HEK293 (cell line): ENCODE results near the gene AGO4.

Source experiments
- BCL11B ChIP-seq: fragments of 450-650 bp; formaldehyde crosslinking; IDR thresholded peaks from 2 replicates; pipeline ENCODE4 v1.5.1; 2016; ENCODE audit warnings: low read depth, missing biosample characterization, missing genetic modification characterization
- FEZF1 ChIP-seq: fragments of 450-650 bp; formaldehyde crosslinking; IDR thresholded peaks from 2 replicates; pipeline ENCODE4 v1.5.1; 2016; ENCODE audit warnings: missing biosample characterization, missing genetic modification characterization
- GFI1B ChIP-seq: fragments of 450-650 bp; formaldehyde crosslinking; IDR thresholded peaks from 2 replicates; pipeline ENCODE4 v1.5.1; 2016; ENCODE audit warnings: missing biosample characterization, missing genetic modification characterization
- KLF16 ChIP-seq: fragments of 450-650 bp; formaldehyde crosslinking; IDR thresholded peaks from 2 replicates; pipeline ENCODE4 v1.5.1; 2017; ENCODE audit warnings: missing biosample characterization, missing genetic modification characterization
- KLF8 ChIP-seq: fragments of 450-650 bp; formaldehyde crosslinking; IDR thresholded peaks from 2 replicates; pipeline ENCODE4 v1.5.1; 2016; ENCODE audit warnings: missing biosample characterization, missing genetic modification characterization
- PATZ1 ChIP-seq: fragments of 450-650 bp; formaldehyde crosslinking; IDR thresholded peaks from 2 replicates; pipeline ENCODE4 v1.5.1; 2016; ENCODE audit warnings: missing biosample characterization, missing genetic modification characterization
- PBX3 ChIP-seq: sonication (generic); formaldehyde crosslinking; IDR thresholded peaks from 2 replicates; pipeline ENCODE4 v1.8.1; 2022; ENCODE audit warnings: mild to moderate bottlenecking, moderate library complexity, missing genetic modification reagents
- SP2 ChIP-seq: fragments of 450-650 bp; formaldehyde crosslinking; IDR thresholded peaks from 2 replicates; pipeline ENCODE4 v1.5.1; 2016; ENCODE audit warnings: missing biosample characterization, missing genetic modification characterization
- TCF7L2 ChIP-seq: IDR thresholded peaks from 2 replicates; pipeline ENCODE4 v1.6.1; 2011; ENCODE audit warnings: low read depth, mild to moderate bottlenecking, inconsistent platforms, low read length, moderate library complexity, borderline replicate concordance
- YY1 ChIP-seq: fragments of 450-650 bp; formaldehyde crosslinking; IDR thresholded peaks from 2 replicates; pipeline ENCODE4 v1.5.1; 2018; ENCODE audit warnings: missing biosample characterization, missing genetic modification characterization
- ZBTB10 ChIP-seq: fragments of 450-650 bp; formaldehyde crosslinking; IDR thresholded peaks from 2 replicates; pipeline ENCODE4 v1.5.1; 2016; ENCODE audit warnings: missing biosample characterization, missing genetic modification characterization
- ZBTB20 ChIP-seq: fragments of 450-650 bp; formaldehyde crosslinking; IDR thresholded peaks from 2 replicates; pipeline ENCODE4 v1.5.1; 2016; ENCODE audit warnings: missing biosample characterization, missing genetic modification characterization
- ZBTB26 ChIP-seq: fragments of 450-650 bp; formaldehyde crosslinking; optimal IDR thresholded peaks from 2 replicates; pipeline ENCODE3; 2016; ENCODE audit warnings: missing biosample characterization, mild to moderate bottlenecking, missing genetic modification characterization
- ZEB2 ChIP-seq: fragments of 450-650 bp; formaldehyde crosslinking; IDR thresholded peaks from 2 replicates; pipeline ENCODE4 v1.5.1; 2016; ENCODE audit warnings: missing biosample characterization, missing genetic modification characterization
- ZFP37 ChIP-seq: fragments of 450-650 bp; formaldehyde crosslinking; IDR thresholded peaks from 2 replicates; pipeline ENCODE4 v1.5.1; 2016; ENCODE audit warnings: missing biosample characterization, missing genetic modification characterization
- ZFP69B ChIP-seq: fragments of 450-650 bp; formaldehyde crosslinking; IDR thresholded peaks from 2 replicates; pipeline ENCODE4 v1.5.1; 2016; ENCODE audit warnings: missing biosample characterization, missing genetic modification characterization
- ZNF184 ChIP-seq: fragments of 450-650 bp; IDR thresholded peaks from 2 replicates; pipeline ENCODE4 v1.5.1; 2018; ENCODE audit warnings: missing biosample characterization, mild to moderate bottlenecking, missing genetic modification characterization
- ZNF280D ChIP-seq: fragments of 450-650 bp; formaldehyde crosslinking; IDR thresholded peaks from 2 replicates; pipeline ENCODE4 v1.5.1; 2016; ENCODE audit warnings: missing biosample characterization, missing genetic modification characterization
- ZNF341 ChIP-seq: fragments of 450-650 bp; formaldehyde crosslinking; IDR thresholded peaks from 2 replicates; pipeline ENCODE4; 2016; ENCODE audit warnings: low read depth, missing biosample characterization, missing genetic modification characterization
- ZNF433 ChIP-seq: fragments of 450-650 bp; formaldehyde crosslinking; IDR thresholded peaks from 2 replicates; pipeline ENCODE4 v1.5.1; 2016; ENCODE audit warnings: missing biosample characterization, missing genetic modification characterization, low read depth
- ZNF449 ChIP-seq: fragments of 450-650 bp; formaldehyde crosslinking; IDR thresholded peaks from 2 replicates; pipeline ENCODE4 v1.5.1; 2017; ENCODE audit warnings: missing biosample characterization, mild to moderate bottlenecking, missing genetic modification characterization, moderate library complexity
- ZNF513 ChIP-seq: fragments of 450-650 bp; IDR thresholded peaks from 2 replicates; pipeline ENCODE4 v1.5.1; 2018; ENCODE audit warnings: missing biosample characterization, missing genetic modification characterization
- ZNF571 ChIP-seq: fragments of 450-650 bp; formaldehyde crosslinking; IDR thresholded peaks from 2 replicates; pipeline ENCODE4 v1.5.0; 2017; ENCODE audit warnings: missing biosample characterization, missing genetic modification characterization
- ZNF629 ChIP-seq: fragments of 450-650 bp; formaldehyde crosslinking; IDR thresholded peaks from 2 replicates; pipeline ENCODE4 v1.5.1; 2017; ENCODE audit warnings: missing biosample characterization, missing genetic modification characterization
- ZNF76 ChIP-seq: fragments of 450-650 bp; formaldehyde crosslinking; IDR thresholded peaks from 2 replicates; pipeline ENCODE4; 2016; ENCODE audit warnings: low read depth, missing biosample characterization, missing genetic modification characterization, borderline replicate concordance

The AGO4 gene

GRCh38 chr1:35808450-35809113, 766 bp downstream of the AGO4 start (continued):
- TF ChIP-seq ZBTB10 (tag by site-specific recombination), result no peak; the same call in 1 of the 2 replicates
- no peak for TF ChIP-seq ZNF629 (tag by site-specific recombination)
- TF ChIP-seq YY1, result 0 out of 2 replicates have a peak, but pooled peaks have one; percentile 37
- peak; percentile 47; the same call in 1 of the 2 replicates for TF ChIP-seq ZFP69B
- TF ChIP-seq ZNF433 (tag by site-specific recombination), result no peak
- TF ChIP-seq ZBTB20 (tag by site-specific recombination), result peak; percentile 90
- TF ChIP-seq ZNF76 (tag by site-specific recombination), result peak; percentile 37; the same call in 1 of the 2 replicates
- TF ChIP-seq SP2, result peak; percentile 52
- peak; percentile 67 for TF ChIP-seq KLF8 (tag by site-specific recombination)
- TF ChIP-seq PBX3 (CRISPR knock-in tag), result no peak; the same call in 1 of the 2 replicates
- no peak for TF ChIP-seq TCF7L2
- no peak for TF ChIP-seq ZNF571 (tag by site-specific recombination)
- 0 out of 2 replicates have a peak, but pooled peaks have one; percentile 45 for TF ChIP-seq KLF16 (tag by site-specific recombination)
- peak; percentile 39 for TF ChIP-seq ZEB2
- TF ChIP-seq GFI1B (tag by site-specific recombination), result no peak
- TF ChIP-seq FEZF1 (tag by site-specific recombination), result no peak
- peak; percentile 53 for TF ChIP-seq ZBTB26 (tag by site-specific recombination)
- peak; percentile 67 for TF ChIP-seq PATZ1
- TF ChIP-seq ZNF341, result peak; percentile 21; the same call in 1 of the 2 replicates
- TF ChIP-seq ZFP37, result no peak
- TF ChIP-seq ZNF513 (tag by site-specific recombination), result 0 out of 2 replicates have a peak, but pooled peaks have one; percentile 14
- no peak for TF ChIP-seq BCL11B (tag by site-specific recombination)
- TF ChIP-seq ZNF449 (tag by site-specific recombination), result 0 out of 2 replicates have a peak, but pooled peaks have one; percentile 26
- no peak for TF ChIP-seq ZNF280D (tag by site-specific recombination)
- TF ChIP-seq ZNF184 (tag by site-specific recombination), result no peak
